Measurements from ENCODE around the gene CNTNAP5.
A peak's percentile ranks its signal among the peaks of the same experiment; 100 is the strongest.

CNTNAP5 gene

GRCh38 chr2:124025171-124025580 lies at the start of gene CNTNAP5:
Gene CNTNAP5, plus strand, starts transcription at chr2:124025287. Its CDS starts 364 bp downstream, at chr2:124025651.
- DNase-seq (ENCODE audit: low spot score) = peak; percentile 47

GRCh38 chr2:123976054-123976648 lies 48.9 kb upstream of the CNTNAP5 start:
- DNase-seq (ENCODE audit: low spot score) = no peak

- peak; percentile 23 for DNase-seq (ENCODE audit: low spot score)
These were observed 31.3 kb upstream of the CNTNAP5 start for GRCh38 chr2:123993728-123994323.

GRCh38 chr2:123999681-124000080 lies 25.4 kb upstream of the CNTNAP5 start:
- DNase-seq (ENCODE audit: low spot score) = no peak

GRCh38 chr2:124001696-124002430 lies 23.2 kb upstream of the CNTNAP5 start:
- no peak for DNase-seq (ENCODE audit: low spot score)

GRCh38 chr2:124018890-124019289 lies 6.2 kb upstream of the CNTNAP5 start:
- no peak for DNase-seq (ENCODE audit: low spot score)

GRCh38 chr2:124024561-124025170 lies 421 bp upstream of the CNTNAP5 start:
- no peak for DNase-seq (ENCODE audit: low spot score)

- no peak for DNase-seq (ENCODE audit: low spot score)
These were observed 876 bp downstream of the CNTNAP5 start for GRCh38 chr2:124025891-124026434.

GRCh38 chr2:124026503-124026902 lies 1.4 kb downstream of the CNTNAP5 start:
- no peak for DNase-seq (ENCODE audit: low spot score)

GRCh38 chr2:124027182-124027581 lies 2.1 kb downstream of the CNTNAP5 start:
- DNase-seq (ENCODE audit: low spot score) = peak; percentile 47

GRCh38 chr2:124032799-124033198 lies 7.7 kb downstream of the CNTNAP5 start:
- DNase-seq (ENCODE audit: low spot score) = no peak

GRCh38 chr2:124034265-124034664 lies 9.2 kb downstream of the CNTNAP5 start:
- DNase-seq (ENCODE audit: low spot score) = no peak

- DNase-seq (ENCODE audit: low spot score) = no peak
These were observed 9.9 kb downstream of the CNTNAP5 start for GRCh38 chr2:124035001-124035400.

GRCh38 chr2:124039032-124039431 lies 13.9 kb downstream of the CNTNAP5 start:
- DNase-seq (ENCODE audit: low spot score) = no peak

GRCh38 chr2:124039762-124040291 lies 14.7 kb downstream of the CNTNAP5 start:
- DNase-seq (ENCODE audit: low spot score) = no peak

- DNase-seq (ENCODE audit: low spot score) = no peak
These were observed 20.8 kb downstream of the CNTNAP5 start for GRCh38 chr2:124045894-124046293.

GRCh38 chr2:124046332-124046731 lies 21.2 kb downstream of the CNTNAP5 start:
- DNase-seq (ENCODE audit: low spot score) = no peak

- no peak for DNase-seq (ENCODE audit: low spot score)
These were observed 23.0 kb downstream of the CNTNAP5 start for GRCh38 chr2:124048102-124048501.

- no peak for DNase-seq (ENCODE audit: low spot score)
These were observed 23.6 kb downstream of the CNTNAP5 start for GRCh38 chr2:124048664-124049063.

GRCh38 chr2:124049136-124049535 lies 24.0 kb downstream of the CNTNAP5 start:
- no peak for DNase-seq (ENCODE audit: low spot score)

GRCh38 chr2:124050833-124051497 lies 25.9 kb downstream of the CNTNAP5 start:
- no peak for DNase-seq (ENCODE audit: low spot score)

GRCh38 chr2:124053796-124054195 lies 28.7 kb downstream of the CNTNAP5 start:
- DNase-seq (ENCODE audit: low spot score) = no peak

Data from AG08395 (cell line).